PFSK-1 (cell line): ENCODE results near the gene SAMD4A.

Experiments used
- FOXP2 ChIP-seq: optimal IDR thresholded peaks from 2 replicates; pipeline ENCODE3; 2011; ENCODE audit warnings: borderline replicate concordance, control low read depth, inconsistent platforms; ENCODE audit not compliant: insufficient read depth; ENCODE audit errors: extremely low read length, extremely low read depth
- POLR2AphosphoS5 ChIP-seq: IDR thresholded peaks from 2 replicates; pipeline ENCODE4 v1.6.1; 2012; ENCODE audit warnings: low read depth, mild to moderate bottlenecking, control low read depth, low read length, moderate library complexity
- REST ChIP-seq, 2 experiments: IDR thresholded peaks; 2 replicates each; pipeline versions ENCODE4 v1.6.1 to v1.8.0; 2011 to 2012; ENCODE audit warnings: low read depth in 2 of 2, low read length in 2 of 2, control low read depth in 1 of 2, inconsistent platforms in 1 of 2, mild to moderate bottlenecking in 1 of 2, moderate library complexity in 1 of 2; ENCODE audit not compliant: insufficient read depth in 1 of 2
- SIN3A ChIP-seq: IDR thresholded peaks from 2 replicates; pipeline ENCODE4 v1.6.1; 2012; ENCODE audit warnings: mild to moderate bottlenecking, low read length, moderate library complexity, borderline replicate concordance; ENCODE audit not compliant: insufficient read depth
- TAF1 ChIP-seq: IDR thresholded peaks from 2 replicates; pipeline ENCODE4 v1.6.1; 2012; ENCODE audit warnings: low read length, control low read depth, borderline replicate concordance; ENCODE audit not compliant: insufficient read depth

- no peak for TF ChIP-seq POLR2AphosphoS5
- no peak for TF ChIP-seq REST (IDR thresholded peaks at IDR 0.05; ENCODE audit: insufficient read depth in 1 of 2, low read depth in 2 of 2, low read length in 2 of 2)
- no peak for TF ChIP-seq TAF1
- no peak for TF ChIP-seq SIN3A
- TF ChIP-seq FOXP2 = no peak
Measured at GRCh38 chr14:54791001-54791400, 224.1 kb downstream of the SAMD4A start.
